ENCODE results near the gene PARD3B. TPM values are rescaled to one million over a fixed set of nuclear protein-coding genes. Genes with fewer than 3 reads are reported as not detected.

PARD3B gene
- total RNA-seq, 1 experiment from 2014 or later: 2.0 TPM

DNA sequence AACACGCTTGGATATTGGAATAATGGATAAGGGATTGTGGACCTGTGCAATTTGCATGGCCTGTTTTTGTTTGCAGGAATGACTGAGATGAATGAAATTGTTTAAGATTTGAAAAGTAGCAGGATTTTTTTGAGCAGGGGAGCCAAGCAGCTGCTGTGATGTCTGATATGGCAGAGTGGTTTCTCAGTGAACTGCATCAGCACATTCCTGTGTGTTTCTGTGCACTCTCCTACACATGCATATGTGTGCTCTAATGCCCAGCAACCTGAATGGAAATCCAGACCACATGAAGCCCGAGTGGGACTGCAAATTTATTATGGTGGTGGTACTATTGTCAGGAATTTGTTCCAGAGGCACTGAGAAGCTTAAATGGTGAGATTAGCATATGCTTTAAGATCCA lies 161.7 kb downstream of the PARD3B start:
- no peak overlapping the region for H3K27ac ChIP-seq (ENCODE audit: low read depth, low read length)
- H4K20me1 ChIP-seq (ENCODE audit: insufficient read depth): no peaks in the 10 kb centered on the region
- no TSS peak for BruUV-seq (replicated peaks)
- ATAC-seq: no peak
- H3K79me2 ChIP-seq (ENCODE audit: insufficient read depth, low read length): no peaks in the 10 kb centered on the region
- H3K36me3 ChIP-seq (ENCODE audit: control insufficient read depth in 1 of 2, insufficient read depth in 2 of 2, low read length in 2 of 2): no peaks in the 10 kb centered on the region
- H3K9ac ChIP-seq (ENCODE audit: low read length): no peak overlapping the region
- no peak for DNase-seq (ENCODE audit: low read depth, low spot score)
- H3K9me3 ChIP-seq (ENCODE audit: control insufficient read depth in 1 of 2, insufficient read depth in 1 of 2, low read depth in 1 of 2, low read length in 2 of 2): no peaks in the 10 kb centered on the region
- no peaks in the 10 kb centered on the region for H3K4me1 ChIP-seq (ENCODE audit: control insufficient read depth in 1 of 2, insufficient read depth in 2 of 2, low read length in 2 of 2)
- H3K27me3 ChIP-seq (ENCODE audit: insufficient read depth, low read length): no peaks in the 10 kb centered on the region
- TF ChIP-seq SRF (IDR thresholded peaks at IDR 0.05; ENCODE audit: low read depth): no peak
- TF ChIP-seq, protein P1, sequence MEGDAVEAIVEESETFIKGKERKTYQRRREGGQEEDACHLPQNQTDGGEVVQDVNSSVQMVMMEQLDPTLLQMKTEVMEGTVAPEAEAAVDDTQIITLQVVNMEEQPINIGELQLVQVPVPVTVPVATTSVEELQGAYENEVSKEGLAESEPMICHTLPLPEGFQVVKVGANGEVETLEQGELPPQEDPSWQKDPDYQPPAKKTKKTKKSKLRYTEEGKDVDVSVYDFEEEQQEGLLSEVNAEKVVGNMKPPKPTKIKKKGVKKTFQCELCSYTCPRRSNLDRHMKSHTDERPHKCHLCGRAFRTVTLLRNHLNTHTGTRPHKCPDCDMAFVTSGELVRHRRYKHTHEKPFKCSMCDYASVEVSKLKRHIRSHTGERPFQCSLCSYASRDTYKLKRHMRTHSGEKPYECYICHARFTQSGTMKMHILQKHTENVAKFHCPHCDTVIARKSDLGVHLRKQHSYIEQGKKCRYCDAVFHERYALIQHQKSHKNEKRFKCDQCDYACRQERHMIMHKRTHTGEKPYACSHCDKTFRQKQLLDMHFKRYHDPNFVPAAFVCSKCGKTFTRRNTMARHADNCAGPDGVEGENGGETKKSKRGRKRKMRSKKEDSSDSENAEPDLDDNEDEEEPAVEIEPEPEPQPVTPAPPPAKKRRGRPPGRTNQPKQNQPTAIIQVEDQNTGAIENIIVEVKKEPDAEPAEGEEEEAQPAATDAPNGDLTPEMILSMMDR (IDR thresholded peaks at IDR 0.05 in 2 of 3, conservative IDR thresholded peaks at IDR 0.05 in 1 of 3; ENCODE audit: borderline replicate concordance in 1 of 3, insufficient read depth in 1 of 3, low read depth in 2 of 3, low read length in 2 of 3): no peak
- TF ChIP-seq SIN3A (IDR thresholded peaks at IDR 0.05; ENCODE audit: low read depth): no peak
- TF ChIP-seq EGR1 (IDR thresholded peaks at IDR 0.05; ENCODE audit: low read depth): no peak
- no peak for TF ChIP-seq YY1 (IDR thresholded peaks at IDR 0.05; ENCODE audit: extremely low read depth, insufficient replicate concordance, low read depth, low read length)
- TF ChIP-seq POLR2A (IDR thresholded peaks at IDR 0.05; ENCODE audit: borderline replicate concordance, extremely low read depth, insufficient read depth, insufficient read length): no peak
- TF ChIP-seq ZFX (IDR thresholded peaks at IDR 0.05): no peak
- TF ChIP-seq, protein P2, sequence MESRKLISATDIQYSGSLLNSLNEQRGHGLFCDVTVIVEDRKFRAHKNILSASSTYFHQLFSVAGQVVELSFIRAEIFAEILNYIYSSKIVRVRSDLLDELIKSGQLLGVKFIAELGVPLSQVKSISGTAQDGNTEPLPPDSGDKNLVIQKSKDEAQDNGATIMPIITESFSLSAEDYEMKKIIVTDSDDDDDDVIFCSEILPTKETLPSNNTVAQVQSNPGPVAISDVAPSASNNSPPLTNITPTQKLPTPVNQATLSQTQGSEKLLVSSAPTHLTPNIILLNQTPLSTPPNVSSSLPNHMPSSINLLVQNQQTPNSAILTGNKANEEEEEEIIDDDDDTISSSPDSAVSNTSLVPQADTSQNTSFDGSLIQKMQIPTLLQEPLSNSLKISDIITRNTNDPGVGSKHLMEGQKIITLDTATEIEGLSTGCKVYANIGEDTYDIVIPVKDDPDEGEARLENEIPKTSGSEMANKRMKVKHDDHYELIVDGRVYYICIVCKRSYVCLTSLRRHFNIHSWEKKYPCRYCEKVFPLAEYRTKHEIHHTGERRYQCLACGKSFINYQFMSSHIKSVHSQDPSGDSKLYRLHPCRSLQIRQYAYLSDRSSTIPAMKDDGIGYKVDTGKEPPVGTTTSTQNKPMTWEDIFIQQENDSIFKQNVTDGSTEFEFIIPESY (IDR thresholded peaks at IDR 0.05; ENCODE audit: extremely low read depth, insufficient replicate concordance, low read length): no peak
- no peak overlapping the region for H3K4me3 ChIP-seq (replicated peaks in 1 of 2; ENCODE audit: low read depth in 1 of 2, low read length in 2 of 2)
- H3K9me2 ChIP-seq (ENCODE audit: insufficient read depth): no peaks in the 10 kb centered on the region
- POLR2A ChIA-PET: no interaction called here
- intact Hi-C loops (cut with micrococcal nuclease): no loop called here
- H2AFZ ChIP-seq (ENCODE audit: low read depth, low read length, poor library complexity, severe bottlenecking): no peak overlapping the region
- CTCF ChIA-PET: no interaction called here
- RAD21 ChIA-PET (ENCODE audit: low non-redundant PET in 1 of 2, low total read pairs in 2 of 2, uncharacterized antibody in 2 of 2, unreplicated experiment in 2 of 2): no interaction called here
- H3K4me2 ChIP-seq (ENCODE audit: low read length): no peak overlapping the region
